ENCODE measurements around the gene SKOR1.

Gene SKOR1

DNA sequence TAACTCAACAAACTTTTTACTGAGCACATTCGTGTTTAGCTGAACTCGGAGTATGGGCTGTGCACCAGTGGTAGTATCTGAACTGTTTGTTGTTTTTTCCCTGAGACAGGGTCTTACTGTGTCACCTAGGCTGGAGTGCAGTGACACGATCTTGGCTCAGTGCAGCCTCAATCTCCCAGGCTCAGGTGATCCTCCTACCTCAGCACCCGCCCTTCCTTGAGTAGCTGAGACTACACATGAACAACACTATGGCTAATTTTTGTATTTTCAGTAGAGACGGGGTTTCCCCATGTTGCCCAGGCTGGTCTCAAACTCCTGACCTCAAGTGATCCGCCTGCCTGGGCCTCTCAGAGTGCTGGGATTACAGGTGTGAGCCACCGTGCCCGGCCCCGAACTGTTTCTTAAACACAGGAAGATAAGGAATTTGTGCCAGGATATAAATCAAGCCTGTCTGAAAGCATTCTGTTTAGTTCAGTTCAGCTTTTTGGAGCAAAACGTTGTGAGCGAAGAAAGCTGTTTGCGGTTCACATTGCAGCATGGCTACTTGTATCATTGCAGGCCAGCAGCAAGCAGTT is 40.4 kb upstream of the SKOR1 start:
- TF ChIP-seq FOXP2 (optimal IDR thresholded peaks at IDR 0.05; ENCODE audit: borderline replicate concordance, extremely low read depth, extremely low read length, insufficient read depth) (no peak), TAF1 (IDR thresholded peaks at IDR 0.05; ENCODE audit: borderline replicate concordance, insufficient read depth, low read length) (no peak), SIN3A (IDR thresholded peaks at IDR 0.05; ENCODE audit: borderline replicate concordance, insufficient read depth, low read length) (no peak), POLR2AphosphoS5 (IDR thresholded peaks at IDR 0.05; ENCODE audit: low read depth, low read length) (no peak)
- TF ChIP-seq, protein P1, sequence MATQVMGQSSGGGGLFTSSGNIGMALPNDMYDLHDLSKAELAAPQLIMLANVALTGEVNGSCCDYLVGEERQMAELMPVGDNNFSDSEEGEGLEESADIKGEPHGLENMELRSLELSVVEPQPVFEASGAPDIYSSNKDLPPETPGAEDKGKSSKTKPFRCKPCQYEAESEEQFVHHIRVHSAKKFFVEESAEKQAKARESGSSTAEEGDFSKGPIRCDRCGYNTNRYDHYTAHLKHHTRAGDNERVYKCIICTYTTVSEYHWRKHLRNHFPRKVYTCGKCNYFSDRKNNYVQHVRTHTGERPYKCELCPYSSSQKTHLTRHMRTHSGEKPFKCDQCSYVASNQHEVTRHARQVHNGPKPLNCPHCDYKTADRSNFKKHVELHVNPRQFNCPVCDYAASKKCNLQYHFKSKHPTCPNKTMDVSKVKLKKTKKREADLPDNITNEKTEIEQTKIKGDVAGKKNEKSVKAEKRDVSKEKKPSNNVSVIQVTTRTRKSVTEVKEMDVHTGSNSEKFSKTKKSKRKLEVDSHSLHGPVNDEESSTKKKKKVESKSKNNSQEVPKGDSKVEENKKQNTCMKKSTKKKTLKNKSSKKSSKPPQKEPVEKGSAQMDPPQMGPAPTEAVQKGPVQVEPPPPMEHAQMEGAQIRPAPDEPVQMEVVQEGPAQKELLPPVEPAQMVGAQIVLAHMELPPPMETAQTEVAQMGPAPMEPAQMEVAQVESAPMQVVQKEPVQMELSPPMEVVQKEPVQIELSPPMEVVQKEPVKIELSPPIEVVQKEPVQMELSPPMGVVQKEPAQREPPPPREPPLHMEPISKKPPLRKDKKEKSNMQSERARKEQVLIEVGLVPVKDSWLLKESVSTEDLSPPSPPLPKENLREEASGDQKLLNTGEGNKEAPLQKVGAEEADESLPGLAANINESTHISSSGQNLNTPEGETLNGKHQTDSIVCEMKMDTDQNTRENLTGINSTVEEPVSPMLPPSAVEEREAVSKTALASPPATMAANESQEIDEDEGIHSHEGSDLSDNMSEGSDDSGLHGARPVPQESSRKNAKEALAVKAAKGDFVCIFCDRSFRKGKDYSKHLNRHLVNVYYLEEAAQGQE (IDR thresholded peaks at IDR 0.05; ENCODE audit: insufficient read depth in 1 of 2, low read depth in 2 of 2, low read length in 2 of 2), result no peak

- TF ChIP-seq FOXP2 (optimal IDR thresholded peaks at IDR 0.05; ENCODE audit: borderline replicate concordance, extremely low read depth, extremely low read length, insufficient read depth) (no peak), POLR2AphosphoS5 (IDR thresholded peaks at IDR 0.05; ENCODE audit: low read depth, low read length) (no peak)
- TF ChIP-seq, protein P1 (IDR thresholded peaks at IDR 0.05; ENCODE audit: insufficient read depth in 1 of 2, low read depth in 2 of 2, low read length in 2 of 2), result no peak
These were observed 39.9 kb upstream of the SKOR1 start for GRCh38 chr15:67785431-67785830.

DNA sequence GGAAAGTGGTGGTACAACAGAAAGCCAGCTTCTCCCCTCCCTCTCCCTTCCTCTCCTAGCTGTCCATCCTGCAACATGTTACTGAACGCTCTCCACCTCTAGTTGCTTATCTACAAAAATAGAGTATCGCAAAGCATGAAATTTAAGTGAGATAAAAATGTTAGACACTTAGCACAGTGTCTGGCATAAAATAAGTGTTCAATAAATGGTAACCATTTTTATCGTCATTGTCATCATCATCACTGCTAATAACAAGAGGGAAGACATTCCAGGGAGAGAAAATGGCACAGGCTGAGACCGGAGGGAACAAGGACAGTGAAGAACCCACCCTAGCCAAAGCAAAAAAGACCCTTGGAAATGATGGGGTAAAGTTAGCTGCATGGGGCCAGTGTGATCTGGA is 38.7 kb upstream of the SKOR1 start:
- TF ChIP-seq FOXP2 (optimal IDR thresholded peaks at IDR 0.05; ENCODE audit: borderline replicate concordance, extremely low read depth, extremely low read length, insufficient read depth) (no peak), POLR2AphosphoS5 (IDR thresholded peaks at IDR 0.05; ENCODE audit: low read depth, low read length) (no peak), SIN3A (IDR thresholded peaks at IDR 0.05; ENCODE audit: borderline replicate concordance, insufficient read depth, low read length) (no peak), TAF1 (IDR thresholded peaks at IDR 0.05; ENCODE audit: borderline replicate concordance, insufficient read depth, low read length) (no peak)
- TF ChIP-seq, protein P1 (IDR thresholded peaks at IDR 0.05; ENCODE audit: insufficient read depth in 1 of 2, low read depth in 2 of 2, low read length in 2 of 2), result no peak

- TF ChIP-seq TAF1 (IDR thresholded peaks at IDR 0.05; ENCODE audit: borderline replicate concordance, insufficient read depth, low read length) (no peak), SIN3A (IDR thresholded peaks at IDR 0.05; ENCODE audit: borderline replicate concordance, insufficient read depth, low read length) (no peak), POLR2AphosphoS5 (IDR thresholded peaks at IDR 0.05; ENCODE audit: low read depth, low read length) (no peak), FOXP2 (optimal IDR thresholded peaks at IDR 0.05; ENCODE audit: borderline replicate concordance, extremely low read depth, extremely low read length, insufficient read depth) (no peak)
- TF ChIP-seq, protein P1 (IDR thresholded peaks at IDR 0.05; ENCODE audit: insufficient read depth in 1 of 2, low read depth in 2 of 2, low read length in 2 of 2), result no peak
These were observed 36.3 kb upstream of the SKOR1 start for GRCh38 chr15:67788986-67789385.

Measured in PFSK-1 (cell line).